SIG-M5 (cell line): ENCODE measurements around the gene SNAPC2.

Experiments
- DNase-seq: peaks from one replicate; lab custom pipeline; 2025; lab: John Stamatoyannopoulos, UW

Gene SNAPC2

GRCh38 chr19:7968008-7968795 is 48.1 kb downstream of the SNAPC2 start:
- no peak for DNase-seq

- no peak for DNase-seq
These were observed 48.8 kb downstream of the SNAPC2 start for GRCh38 chr19:7968796-7969554.

- DNase-seq = no peak
These were observed 49.4 kb downstream of the SNAPC2 start for GRCh38 chr19:7969555-7969939.

- DNase-seq = no peak
These were observed 50.7 kb downstream of the SNAPC2 start for GRCh38 chr19:7970716-7971448.

- DNase-seq = no peak
These were observed 51.7 kb downstream of the SNAPC2 start for GRCh38 chr19:7971553-7972520.
